K562 (cell line): ENCODE results near the gene POLE2. TPM values are rescaled to one million over a fixed set of nuclear protein-coding genes. Genes with fewer than 3 reads are reported as not detected.

ENCODE experiments used
- BCL6 ChIP-seq: fragments of 250-450 bp; sonication (Bioruptor Pico); IDR thresholded peaks from 2 replicates; pipeline ENCODE4 v1.4.0; 2020
- DPF2 ChIP-seq: fragments of 450-650 bp; IDR thresholded peaks from 2 replicates; pipeline ENCODE4 v1.6.1; 2016
- FOXM1 ChIP-seq, 2 experiments: fragments of 450-650 bp in 1 of 2; sonication (generic) in 1 of 2; formaldehyde crosslinking in 1 of 2; IDR thresholded peaks; 2 replicates each; pipeline versions ENCODE4 v1.6.1 to v1.9.0; 2017 to 2022; ENCODE audit warnings: low read depth in 2 of 2, mild to moderate bottlenecking in 2 of 2, missing genetic modification reagents in 1 of 2, moderate library complexity in 1 of 2
- GTF2E2 ChIP-seq: fragments of 200-800 bp; sonication (Bioruptor generic); IDR thresholded peaks from 2 replicates; pipeline ENCODE4 v1.6.1; 2016; ENCODE audit warnings: missing genetic modification characterization, missing compliant biosample characterization
- L3MBTL2 ChIP-seq: fragments of 450-650 bp; IDR thresholded peaks from 2 replicates; pipeline ENCODE4 v1.6.1; 2016; ENCODE audit warnings: mild to moderate bottlenecking, moderate library complexity
- MAFF ChIP-seq: IDR thresholded peaks from 2 replicates; pipeline ENCODE4 v1.6.1; 2012; ENCODE audit warnings: low read length, improper control_type of control experiment
- NONO ChIP-seq, 2 experiments: fragments of 200-400 bp in 1 of 2; fragments of 450-650 bp in 1 of 2; formaldehyde crosslinking in 1 of 2; IDR thresholded peaks; 2 replicates each; pipeline ENCODE4 v1.6.1; 2017; ENCODE audit warnings: low read depth in 2 of 2, mild to moderate bottlenecking in 2 of 2, moderate library complexity in 2 of 2, low read length in 1 of 2
- PRDM10 ChIP-seq: fragments of 450-650 bp; IDR thresholded peaks from 2 replicates; pipeline ENCODE4 v1.6.1; 2018; ENCODE audit not compliant: partially characterized antibody
- RBBP5 ChIP-seq: fragments of 200-600 bp; sonication (generic); IDR thresholded peaks from 2 replicates; pipeline ENCODE4 v1.6.1; 2012; ENCODE audit warnings: borderline replicate concordance, mild to moderate bottlenecking, low read length, control low read depth, inconsistent platforms; ENCODE audit not compliant: insufficient read depth, poor library complexity, severe bottlenecking
- ZC3H11A ChIP-seq: IDR thresholded peaks from 2 replicates; pipeline ENCODE4 v1.6.1; 2012; ENCODE audit warnings: low read depth, low read length, improper control_type of control experiment
- ZNF197 ChIP-seq: fragments of 200-800 bp; sonication (Bioruptor generic); IDR thresholded peaks from 2 replicates; pipeline ENCODE4 v1.6.1; 2016; ENCODE audit warnings: low read depth, missing genetic modification characterization, missing compliant biosample characterization
- ZNF407 ChIP-seq: fragments of 450-650 bp; IDR thresholded peaks from 2 replicates; pipeline ENCODE4 v1.6.1; 2016; ENCODE audit warnings: low read depth
- ZNF507 ChIP-seq: conservative IDR thresholded peaks from 2 replicates; pipeline ENCODE4 v1.6.1; 2017; ENCODE audit warnings: missing genetic modification characterization, missing compliant biosample characterization
- ZNF511 ChIP-seq: sonication (generic); formaldehyde crosslinking; IDR thresholded peaks from 2 replicates; pipeline ENCODE4 v1.8.0; 2022; ENCODE audit warnings: mild to moderate bottlenecking, missing genetic modification reagents
- polyA plus RNA-seq, 8 experiments: library from polyadenylated mRNA; depleted of rRNA in 4 of 8; stranded (reverse) in 5 of 8; unstranded in 3 of 8; fragments of >200 nt; fragmentation: Nextera tagmentation in 2 of 8; fragmentation: Illumina TruSeq in 1 of 8; extraction: Ambion mirVana in 2 of 8; extraction: Trizol in 1 of 8; gene quantifications; 2 replicates each; pipeline versions ENCODE4 v1.2.1 to v1.2.3, GENCODE V29; 2011 to 2014; ENCODE audit warnings: inconsistent platforms in 1 of 8, missing spikeins in 1 of 8
- total RNA-seq, 7 experiments: library from RNA; depleted of rRNA in 6 of 7; stranded (reverse); fragments of >200 nt in 6 of 7; fragmentation: Illumina TruSeq in 2 of 7; extraction: Trizol in 2 of 7; gene quantifications; 2 replicates each; pipeline versions ENCODE4 v1.2.1 to v1.2.3, GENCODE V29; 2011 to 2021; ENCODE audit warnings: low replicate concordance in 1 of 7

The POLE2 gene
- total and polyA plus RNA-seq, 9 of the 15 experiments (the other 6 are each of a cell fraction or from before 2014, with no cell fraction given) = 30.7 to 78.4 (median 55.4) TPM

- peak; percentile 65; the same call in 1 of the 2 replicates for TF ChIP-seq ZNF511 (CRISPR knock-in tag)
- TF ChIP-seq GTF2E2 (tag) = 0 out of 2 replicates have a peak, but pooled peaks have one; percentile 43
- TF ChIP-seq DPF2 = no peak
- peak; percentile 71 for TF ChIP-seq L3MBTL2
- peak; percentile 84 for TF ChIP-seq ZNF407
- TF ChIP-seq ZC3H11A = no peak
- no peak for TF ChIP-seq BCL6 (CRISPR knock-in tag)
- TF ChIP-seq ZNF507 (tag) = no peak
- TF ChIP-seq FOXM1 (IDR thresholded peaks at IDR 0.05; ENCODE audit: low read depth) = no peak
- TF ChIP-seq FOXM1 (CRISPR knock-in tag; IDR thresholded peaks at IDR 0.05; ENCODE audit: low read depth) = no peak
- TF ChIP-seq NONO (IDR thresholded peaks at IDR 0.05; ENCODE audit: low read depth in 2 of 2, low read length in 1 of 2) = peak; percentile 40 to 65; a peak in 1 of 4 replicates
- peak; percentile 83 for TF ChIP-seq RBBP5
- no peak for TF ChIP-seq MAFF
- TF ChIP-seq ZNF197 (CRISPR knock-in tag) = no peak
- peak; percentile 6 for TF ChIP-seq PRDM10
Measured at GRCh38 chr14:49692811-49693734, 5.1 kb upstream of the POLE2 start, which contains the start of gene KLHDC1 (continued).
